Stimulated activated CD8-positive, alpha-beta memory T cell treated with anti-CD3 and anti-CD28 coated beads, Interleukin-15, amount 100 ng/mL, for 4 hours (primary cell): ENCODE measurements around the gene ATP6V0E2.

Source experiments
- DNase-seq, 2 donors: peaks; one replicate each; pipeline ENCODE4 v3.0.0-alpha.2; 2020; ENCODE audit warnings: low read depth in 2 of 2

The ATP6V0E2 gene

DNA sequence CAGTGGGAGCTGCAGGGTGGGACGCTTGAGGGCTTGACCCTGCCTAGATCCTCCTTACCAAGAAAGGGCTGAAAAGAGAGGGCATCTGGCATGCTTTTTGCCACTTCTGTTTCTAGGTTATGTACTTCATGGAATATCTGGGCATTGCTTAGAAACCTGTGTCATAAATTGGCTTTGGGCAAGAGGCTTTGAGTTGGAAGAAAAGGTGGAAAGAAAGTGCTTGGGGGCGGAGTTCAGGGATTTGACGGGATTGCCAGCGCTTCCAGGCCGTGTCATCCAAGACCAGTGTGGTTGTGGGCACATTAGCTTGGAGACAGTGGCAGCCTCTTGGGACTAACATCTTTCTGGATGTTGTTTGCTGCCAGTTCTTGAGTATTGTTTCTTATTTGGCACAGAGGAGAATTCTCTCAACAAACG lies 34.8 kb upstream of the ATP6V0E2 start:
- no peak for DNase-seq

DNA sequence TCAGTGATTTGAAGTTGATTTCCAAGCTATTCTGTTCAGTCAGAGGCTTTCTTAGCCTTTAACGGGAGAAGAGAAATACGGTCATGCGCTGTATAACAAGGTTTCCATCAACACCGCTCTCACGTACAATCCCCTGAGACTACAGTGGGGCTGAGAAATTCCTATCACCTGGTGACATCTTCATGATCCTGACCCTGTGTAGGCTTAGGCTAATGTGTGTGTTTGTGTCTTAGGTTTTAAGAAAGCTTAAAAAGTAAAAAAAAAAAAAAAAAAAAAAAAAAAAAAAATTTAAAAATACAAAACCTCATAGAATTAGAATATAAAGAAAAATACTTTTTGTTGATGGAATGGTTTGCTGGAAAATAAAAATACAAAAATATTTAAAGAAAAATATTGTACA lies 33.8 kb upstream of the ATP6V0E2 start:
- DNase-seq, result no peak

DNA sequence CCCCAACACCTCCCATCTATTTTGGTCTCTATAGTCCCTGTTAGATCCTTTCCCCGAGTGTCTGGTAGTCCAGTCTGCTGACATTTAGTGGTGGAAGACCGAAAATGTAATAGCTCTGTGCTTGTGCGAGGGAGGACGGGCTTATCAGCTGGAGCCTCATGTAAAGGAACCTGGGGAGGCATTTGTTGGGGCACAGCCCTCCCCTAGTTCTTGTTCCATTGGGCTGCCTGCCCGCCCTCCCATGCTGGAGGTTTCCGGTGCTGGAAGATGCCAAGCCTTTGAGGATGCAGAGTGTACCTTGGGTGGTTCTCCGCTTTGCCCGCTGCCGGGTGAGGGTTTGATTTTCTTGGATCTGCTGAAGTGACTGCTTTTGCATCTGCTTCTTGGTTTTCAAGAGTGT lies 30.2 kb upstream of the ATP6V0E2 start:
- no peak for DNase-seq

DNA sequence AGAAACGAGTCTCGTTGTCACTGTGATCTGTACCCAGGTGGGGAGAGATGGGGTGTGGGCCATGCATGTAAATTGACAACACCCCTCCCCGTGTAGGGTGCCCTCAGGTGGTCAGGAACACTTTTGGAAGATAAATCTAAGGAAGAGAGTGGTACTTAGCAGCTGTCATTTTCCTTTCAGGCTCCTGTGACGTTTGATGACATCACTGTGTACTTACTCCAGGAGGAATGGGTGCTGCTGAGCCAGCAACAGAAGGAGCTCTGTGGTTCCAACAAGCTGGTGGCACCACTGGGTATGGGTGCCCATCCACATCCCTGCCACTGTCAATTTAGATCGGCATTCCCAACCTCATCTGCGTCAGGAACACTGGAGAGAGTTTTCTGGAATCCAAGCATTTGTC lies 29.3 kb upstream of the ATP6V0E2 start:
- DNase-seq, result no peak

DNA sequence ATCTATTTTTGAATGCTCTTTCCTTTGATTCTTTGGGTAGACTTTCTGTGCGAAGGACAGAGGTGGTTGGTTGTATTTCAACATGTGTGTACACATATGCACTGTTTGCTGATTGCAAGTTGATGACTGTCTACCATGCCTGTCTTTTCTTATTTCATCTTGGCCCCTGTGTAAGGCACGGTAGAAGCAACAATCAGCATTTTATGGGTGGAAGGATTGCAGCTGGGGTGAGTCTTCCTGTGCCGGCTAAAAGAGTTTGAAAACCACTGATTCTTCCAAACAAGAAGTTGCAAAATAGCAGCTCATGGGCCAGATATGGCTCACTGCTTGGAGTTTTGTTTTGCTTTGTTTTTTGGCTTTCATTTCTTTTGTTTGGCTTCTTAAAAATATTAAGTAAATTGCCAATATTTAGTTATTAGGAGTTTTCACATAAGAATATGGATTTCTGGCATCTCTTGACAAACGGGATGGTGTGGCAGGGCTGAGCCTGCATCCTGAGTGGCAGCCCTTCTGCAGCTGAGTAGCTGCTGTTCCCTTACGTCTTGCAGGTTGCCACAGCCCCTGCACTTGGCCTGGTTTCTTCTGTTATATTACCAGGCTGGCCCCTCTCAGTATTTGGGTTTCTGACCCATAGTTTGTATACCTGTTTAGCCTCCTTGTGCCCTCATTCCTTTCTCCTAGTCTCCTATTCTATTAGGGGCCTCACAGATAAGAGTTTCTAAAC lies 28.4 kb upstream of the ATP6V0E2 start:
- no peak for DNase-seq

DNA sequence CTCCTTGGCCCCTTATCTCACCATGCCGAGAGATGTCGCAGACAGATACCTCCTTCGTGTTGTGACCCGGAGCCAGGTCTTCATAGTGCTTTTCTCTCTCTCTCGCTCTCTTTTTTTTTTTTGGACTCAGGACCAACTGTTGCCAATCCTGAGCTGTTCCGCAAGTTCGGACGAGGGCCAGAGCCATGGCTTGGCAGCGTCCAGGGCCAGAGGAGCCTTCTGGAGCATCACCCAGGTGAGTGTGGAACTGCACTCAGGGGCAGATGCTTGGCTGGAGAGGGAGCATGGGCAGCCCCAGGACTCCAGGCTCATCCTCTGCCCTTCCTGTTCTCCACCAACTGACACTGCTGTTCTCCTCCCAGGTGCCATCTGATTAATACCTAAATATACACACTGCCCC lies 27.7 kb upstream of the ATP6V0E2 start:
- no peak for DNase-seq

DNA sequence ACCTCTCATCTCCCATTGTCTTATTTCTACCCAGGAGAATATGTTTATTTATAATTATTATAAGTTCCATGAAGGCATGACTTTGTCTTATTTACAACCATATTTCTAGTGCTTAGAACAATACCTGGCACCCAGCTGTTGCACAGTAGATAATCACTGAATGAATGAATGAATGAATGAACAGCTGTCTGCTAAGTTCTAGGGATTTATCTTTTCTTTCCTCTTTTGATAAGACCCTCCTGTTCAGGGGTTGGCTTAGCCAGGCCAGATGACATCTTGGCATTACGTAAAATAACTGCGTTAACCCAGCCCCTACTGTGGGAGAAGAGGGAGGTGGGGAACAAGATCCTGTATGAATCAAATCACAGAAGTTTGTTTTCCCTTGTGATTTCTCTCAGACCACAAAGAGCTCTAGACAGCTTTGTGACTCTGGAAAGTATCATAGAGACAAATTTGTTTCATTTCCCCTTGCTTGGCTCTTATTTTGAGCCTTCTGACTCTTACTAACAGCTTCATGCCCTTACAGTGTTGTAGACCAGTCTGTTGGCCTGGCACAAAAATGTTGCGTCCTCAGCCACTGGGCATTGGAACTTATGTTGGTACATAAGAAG lies 27.2 kb upstream of the ATP6V0E2 start:
- no peak for DNase-seq

DNA sequence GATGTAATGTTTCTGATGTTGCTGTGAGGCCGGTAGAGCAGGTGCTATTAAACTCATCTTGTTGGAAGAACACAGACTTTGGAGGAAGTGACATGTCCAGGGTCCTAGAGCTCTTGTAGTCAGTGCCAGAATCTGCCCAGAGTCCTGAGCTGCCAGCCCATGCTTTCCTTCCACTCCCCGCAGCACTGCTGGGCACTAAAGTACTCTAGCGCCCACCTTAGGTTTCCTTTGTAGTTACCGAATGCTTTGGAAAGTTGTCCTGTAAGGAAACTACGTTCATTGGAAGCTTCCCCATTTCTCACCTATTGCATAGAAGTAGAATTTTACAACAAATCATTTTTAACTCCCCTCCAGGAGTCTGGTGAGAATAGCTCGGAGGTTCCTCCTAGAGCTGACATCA lies 24.6 kb upstream of the ATP6V0E2 start:
- no peak for DNase-seq

DNA sequence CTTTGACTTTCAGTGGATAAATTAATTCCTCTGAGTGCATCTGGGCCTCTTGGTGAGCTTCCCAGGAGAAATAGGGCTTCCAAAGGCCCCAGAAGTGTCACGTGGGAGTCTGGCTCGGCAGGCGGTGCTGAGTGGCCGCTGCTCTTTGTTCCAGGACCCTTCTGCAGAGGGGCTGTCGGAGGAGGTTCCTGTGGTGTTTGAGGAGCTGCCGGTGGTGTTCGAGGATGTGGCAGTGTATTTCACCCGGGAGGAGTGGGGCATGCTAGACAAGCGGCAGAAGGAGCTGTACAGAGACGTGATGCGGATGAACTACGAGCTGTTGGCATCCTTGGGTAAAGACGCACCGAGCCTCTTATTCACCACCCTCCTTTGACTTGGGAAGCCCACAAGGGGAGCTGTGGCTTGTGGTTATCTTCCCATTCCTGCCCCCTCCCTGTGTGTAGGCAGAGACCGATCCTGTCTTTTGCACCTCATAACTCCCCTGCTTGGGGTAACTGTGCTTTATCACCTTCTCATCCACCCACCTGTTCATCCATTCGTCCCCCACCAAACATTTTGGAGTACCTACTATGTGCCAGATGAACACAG lies 23.7 kb upstream of the ATP6V0E2 start:
- DNase-seq, result no peak

DNA sequence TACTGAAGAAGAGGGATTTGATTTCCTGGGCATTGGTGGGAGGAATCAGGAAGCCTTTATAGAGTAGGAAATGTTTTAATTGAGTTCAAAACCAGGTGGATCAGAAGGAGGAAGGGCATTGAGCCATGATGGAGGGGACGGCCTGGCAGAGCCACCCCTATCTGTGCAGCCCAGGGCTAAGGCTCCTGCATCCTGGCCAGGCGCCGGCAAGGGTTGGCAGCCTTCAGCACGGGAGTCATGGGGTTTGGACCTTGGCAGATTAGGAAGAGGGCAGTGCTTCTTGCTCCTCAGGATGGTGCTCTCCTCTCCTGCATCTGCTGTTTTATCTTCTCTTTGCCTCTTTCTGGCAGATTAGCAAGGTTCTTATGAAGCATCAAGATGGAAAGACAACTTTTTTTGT lies 23.1 kb upstream of the ATP6V0E2 start:
- DNase-seq, result no peak

DNA sequence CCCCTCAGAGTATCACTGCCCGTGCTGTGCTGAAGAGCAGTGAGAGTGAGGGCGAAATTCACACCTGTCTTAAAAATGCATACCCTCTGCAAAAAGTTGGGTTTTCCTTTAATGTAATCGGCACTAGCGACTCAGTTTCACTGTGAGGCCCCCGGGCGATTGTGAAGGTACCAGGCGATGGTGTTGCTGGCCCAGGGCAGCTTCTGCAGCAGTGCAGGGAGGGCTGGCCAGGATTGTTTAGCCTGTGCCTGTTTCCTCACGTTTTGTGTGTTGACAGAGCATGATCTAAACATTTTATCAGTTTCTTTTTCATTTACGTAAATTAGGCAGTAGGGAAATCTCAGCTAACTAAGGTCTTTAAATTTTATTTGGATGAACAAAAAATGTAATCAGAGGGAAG lies 22.3 kb upstream of the ATP6V0E2 start:
- DNase-seq, result no peak

DNA sequence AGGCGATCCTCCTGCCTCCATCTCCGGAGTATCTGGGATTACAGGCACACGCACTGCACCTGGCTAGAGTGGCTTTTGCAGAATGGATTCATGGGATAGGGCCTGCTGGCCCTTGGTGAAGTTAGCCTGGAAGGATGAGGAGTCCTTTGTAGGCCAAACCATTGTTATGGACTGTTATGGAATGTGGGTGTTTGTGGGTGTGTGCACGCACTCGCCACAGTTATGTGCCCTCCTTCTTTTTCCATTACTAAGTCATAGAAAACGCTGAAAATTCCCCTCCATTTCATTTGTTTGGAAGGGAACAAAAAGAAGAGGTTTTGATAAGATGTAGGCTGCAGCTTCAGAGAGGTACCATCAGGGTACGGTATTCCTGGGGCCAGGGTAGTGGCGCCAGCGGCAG lies 20.6 kb upstream of the ATP6V0E2 start:
- no peak for DNase-seq

DNA sequence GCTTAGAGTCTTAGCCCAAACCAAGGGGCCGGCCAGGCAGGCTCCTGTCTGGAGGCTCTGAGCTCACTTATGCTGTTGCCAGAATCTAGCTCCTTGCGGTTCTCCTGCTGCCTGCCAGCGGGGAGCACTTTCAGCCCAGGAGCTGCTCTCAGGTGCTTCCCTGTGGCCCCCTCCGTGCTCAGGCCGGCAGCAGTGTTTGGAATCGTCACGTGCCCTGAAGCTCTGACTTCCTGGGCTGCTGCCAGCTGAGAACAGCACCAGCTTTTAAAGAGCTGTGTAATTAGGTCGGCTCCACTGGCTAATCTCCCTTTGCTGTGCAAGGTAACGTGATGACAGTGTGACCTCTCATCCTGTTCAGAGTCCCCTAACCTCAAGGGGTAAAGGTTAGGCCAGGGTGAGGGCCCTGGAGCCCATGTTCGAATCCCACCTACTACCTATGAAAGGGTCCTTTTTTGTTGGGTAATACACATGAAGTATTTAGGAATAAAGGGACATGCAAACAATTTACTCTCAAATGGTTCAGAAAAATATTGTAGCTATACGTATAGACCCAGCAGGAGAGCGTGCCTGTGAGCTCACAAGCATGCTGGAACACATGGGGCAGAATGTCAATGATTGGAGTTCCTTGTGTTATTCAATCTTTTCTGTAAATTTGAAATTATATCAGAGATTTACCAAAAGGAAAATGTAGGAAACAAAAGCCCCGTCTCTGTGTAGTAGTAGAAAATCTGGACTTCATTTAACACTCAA lies 19.0 kb upstream of the ATP6V0E2 start:
- DNase-seq, result no peak

DNA sequence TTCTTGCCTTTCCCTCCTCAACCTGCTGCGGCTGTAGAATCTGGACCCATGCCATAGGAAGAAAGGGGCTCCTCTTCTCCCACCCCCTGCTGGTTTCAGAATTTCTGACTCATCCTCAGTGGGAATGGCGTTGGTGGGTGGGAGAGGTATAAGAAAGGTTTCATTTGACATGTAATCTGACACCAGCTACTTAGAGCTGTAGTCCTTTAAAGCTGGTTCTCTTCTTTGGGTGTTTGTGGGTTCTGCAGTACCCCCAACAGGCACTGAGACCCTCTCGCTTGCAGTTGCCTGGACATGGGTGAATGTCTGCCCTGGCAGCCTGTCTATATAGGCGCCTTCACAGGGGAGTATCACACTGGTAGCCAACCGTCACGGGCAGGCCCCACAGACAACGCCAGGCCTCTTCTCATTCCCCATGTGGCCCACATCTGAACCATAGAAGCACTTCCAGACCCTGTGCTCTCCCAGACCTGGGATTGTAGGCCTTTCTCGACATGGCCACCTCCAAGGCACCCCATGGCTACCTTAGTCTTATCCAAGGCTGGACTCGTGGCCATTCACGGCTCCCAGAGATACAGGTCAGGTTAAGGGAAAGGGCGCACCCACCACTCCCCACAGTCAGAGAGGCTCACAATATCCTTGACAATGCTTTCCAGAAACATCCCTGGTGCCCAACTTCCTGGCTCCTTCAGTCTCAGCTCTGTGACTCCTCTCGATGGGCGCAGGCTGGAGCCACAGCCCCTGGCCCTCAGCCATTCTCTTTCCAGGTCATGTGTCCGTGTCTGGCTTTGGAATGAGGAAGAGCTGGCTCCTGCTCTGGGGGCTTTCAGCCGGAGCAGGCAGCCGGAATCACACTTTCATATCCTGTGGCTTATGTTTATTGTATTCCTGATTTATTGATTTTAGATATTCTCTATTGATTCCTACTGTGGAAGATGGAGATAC lies 18.1 kb upstream of the ATP6V0E2 start:
- no peak for DNase-seq

DNA sequence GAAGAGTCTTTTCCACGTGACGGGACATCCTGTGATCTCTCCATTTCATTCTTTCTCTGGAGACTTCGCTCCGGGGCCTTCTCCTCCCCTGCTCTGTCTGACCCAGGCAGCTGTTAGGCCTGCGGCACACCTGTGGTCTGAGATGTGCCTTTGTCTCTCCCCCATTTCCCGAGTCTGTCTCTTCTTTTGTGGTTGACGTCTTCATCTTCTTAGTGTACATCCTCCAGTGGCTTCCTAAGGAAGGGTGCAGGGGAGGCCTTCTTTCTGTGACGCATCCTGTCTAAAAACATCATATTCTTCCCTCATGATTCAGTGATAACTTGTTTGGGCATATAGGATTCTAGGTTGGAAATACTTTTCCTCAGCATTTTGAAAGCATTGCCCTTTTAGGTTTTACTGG lies 17.2 kb upstream of the ATP6V0E2 start:
- DNase-seq, result no peak

DNA sequence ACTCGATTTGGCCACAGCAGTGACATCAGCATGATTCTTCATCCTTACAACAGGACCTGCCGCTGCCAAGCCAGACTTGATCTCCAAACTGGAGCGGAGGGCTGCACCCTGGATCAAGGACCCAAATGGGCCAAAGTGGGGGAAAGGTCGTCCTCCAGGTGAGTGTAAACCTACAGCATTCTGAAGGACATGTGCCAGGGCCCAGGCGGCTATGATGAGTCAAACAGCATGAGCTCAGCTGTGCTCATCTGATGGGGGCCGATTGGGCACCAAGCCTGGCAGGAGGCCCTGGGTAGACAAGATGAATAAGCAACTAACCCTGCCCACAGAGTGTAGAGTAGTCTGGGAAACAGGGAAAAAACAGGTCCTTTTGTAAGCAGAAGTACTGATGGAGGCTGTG lies 14.4 kb upstream of the ATP6V0E2 start:
- no peak for DNase-seq

DNA sequence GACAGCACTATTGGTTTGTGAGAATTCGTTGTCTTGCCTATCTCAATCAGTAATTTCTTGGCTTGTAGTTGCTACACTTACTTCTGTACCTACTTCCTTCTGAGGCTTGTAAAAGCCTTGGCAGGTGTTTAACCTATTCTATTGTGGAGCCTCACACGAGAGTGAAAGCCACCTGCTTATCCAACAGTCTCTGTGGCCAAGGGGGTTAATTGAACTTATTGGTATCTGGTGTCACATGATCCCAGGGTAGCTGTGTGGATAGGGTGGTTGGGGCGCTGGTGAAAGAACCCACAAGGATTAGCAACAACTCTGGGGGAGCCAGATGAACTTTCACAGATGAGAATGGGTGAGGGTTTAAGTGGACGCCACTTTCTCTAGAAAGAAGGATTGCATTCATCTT lies 13.9 kb upstream of the ATP6V0E2 start:
- DNase-seq, result no peak

DNA sequence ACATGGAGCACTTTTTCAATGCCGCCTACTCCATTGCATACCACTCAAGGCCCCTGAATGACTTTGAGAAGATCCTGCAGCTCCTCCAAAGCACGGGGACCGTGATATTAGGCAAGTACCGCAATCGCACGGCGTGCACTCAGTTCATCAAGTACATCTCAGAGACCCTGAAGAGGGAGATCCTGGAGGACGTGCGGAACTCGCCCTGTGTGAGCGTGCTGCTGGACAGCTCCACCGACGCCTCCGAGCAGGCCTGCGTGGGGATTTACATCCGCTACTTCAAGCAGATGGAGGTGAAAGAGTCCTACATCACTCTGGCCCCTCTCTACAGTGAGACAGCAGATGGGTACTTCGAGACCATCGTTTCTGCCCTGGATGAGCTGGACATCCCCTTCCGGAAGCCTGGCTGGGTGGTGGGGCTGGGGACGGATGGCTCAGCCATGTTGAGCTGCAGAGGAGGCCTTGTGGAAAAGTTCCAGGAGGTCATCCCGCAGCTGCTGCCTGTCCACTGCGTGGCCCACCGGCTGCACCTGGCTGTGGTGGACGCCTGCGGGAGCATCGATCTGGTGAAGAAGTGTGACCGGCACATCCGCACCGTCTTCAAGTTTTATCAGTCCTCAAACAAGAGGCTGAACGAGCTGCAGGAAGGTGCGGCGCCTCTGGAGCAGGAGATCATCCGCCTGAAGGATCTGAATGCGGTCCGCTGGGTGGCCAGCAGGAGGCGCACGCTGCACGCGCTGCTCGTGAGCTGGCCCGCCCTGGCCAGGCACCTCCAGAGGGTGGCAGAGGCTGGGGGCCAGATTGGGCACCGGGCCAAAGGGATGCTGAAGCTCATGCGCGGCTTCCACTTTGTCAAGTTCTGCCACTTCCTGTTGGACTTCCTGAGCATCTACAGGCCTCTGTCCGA lies 12.7 kb upstream of the ATP6V0E2 start:
- DNase-seq, result no peak

DNA sequence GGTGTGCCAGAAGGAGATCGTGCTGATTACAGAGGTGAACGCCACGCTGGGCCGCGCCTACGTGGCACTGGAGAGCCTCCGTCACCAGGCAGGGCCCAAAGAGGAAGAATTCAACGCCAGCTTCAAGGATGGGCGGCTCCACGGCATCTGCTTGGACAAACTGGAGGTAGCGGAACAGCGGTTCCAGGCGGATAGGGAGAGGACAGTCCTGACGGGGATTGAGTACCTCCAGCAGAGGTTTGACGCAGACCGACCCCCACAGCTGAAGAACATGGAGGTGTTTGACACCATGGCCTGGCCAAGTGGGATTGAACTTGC lies 12.1 kb upstream of the ATP6V0E2 start:
- DNase-seq, result no peak

DNA sequence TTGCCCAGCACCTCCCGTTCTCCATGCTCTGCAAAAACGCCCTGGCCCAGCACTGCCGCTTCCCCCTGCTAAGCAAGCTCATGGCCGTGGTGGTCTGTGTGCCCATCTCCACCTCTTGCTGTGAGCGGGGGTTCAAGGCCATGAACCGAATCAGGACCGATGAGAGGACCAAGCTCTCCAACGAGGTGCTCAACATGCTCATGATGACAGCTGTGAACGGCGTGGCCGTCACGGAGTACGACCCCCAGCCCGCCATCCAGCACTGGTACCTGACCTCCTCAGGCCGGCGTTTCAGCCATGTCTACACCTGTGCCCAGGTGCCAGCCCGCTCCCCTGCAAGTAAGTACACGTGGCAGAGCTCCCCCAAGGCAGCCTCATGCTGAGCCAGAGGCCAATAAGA lies 11.6 kb upstream of the ATP6V0E2 start:
- no peak for DNase-seq

DNA sequence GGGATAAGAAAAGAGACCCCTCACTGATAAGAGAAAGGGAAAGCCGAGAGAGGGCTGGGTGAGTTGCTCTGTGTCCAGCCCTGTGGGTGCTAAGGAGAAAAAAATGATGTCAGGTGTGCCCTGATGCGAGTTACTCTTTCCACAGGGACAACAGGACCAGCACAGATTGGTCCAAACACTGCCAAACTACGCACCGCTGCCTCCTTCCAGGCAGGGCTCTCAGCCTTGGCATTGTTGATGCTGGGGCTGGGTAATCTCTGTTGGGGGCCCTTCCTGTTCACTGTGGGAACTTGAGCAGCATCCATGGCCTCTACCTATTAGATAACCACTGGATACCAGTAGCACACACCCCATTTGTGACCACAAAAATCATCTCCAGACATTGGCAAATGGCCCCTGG lies 10.3 kb upstream of the ATP6V0E2 start:
- DNase-seq, result no peak
